GM23338 (cell line): ENCODE measurements around the gene ABCB8.

ENCODE experiments used
- CREB1 ChIP-seq: fragments of 250-450 bp; sonication (Bioruptor Pico); IDR thresholded peaks from 2 replicates; pipeline ENCODE4 v1.5.0; 2020; ENCODE audit warnings: low read depth, mild to moderate bottlenecking, moderate library complexity
- EZH2 ChIP-seq: fragments of 200-600 bp; sonication (generic); IDR thresholded peaks from one replicate; pipeline ENCODE4 v1.8.0; 2017; ENCODE audit warnings: antibody characterized with exemption, mild to moderate bottlenecking, low read depth; ENCODE audit not compliant: unreplicated experiment
- EZH2phosphoT487 ChIP-seq: fragments of 200-600 bp; sonication (generic); IDR thresholded peaks from one replicate; pipeline ENCODE4 v1.8.1; 2018; ENCODE audit warnings: antibody characterized with exemption; ENCODE audit not compliant: unreplicated experiment
- JUNB ChIP-seq: IDR thresholded peaks from one replicate; pipeline ENCODE4 v1.6.1; 2016; ENCODE audit warnings: antibody characterized with exemption; ENCODE audit not compliant: unreplicated experiment
- POLR2AphosphoS5 ChIP-seq: IDR thresholded peaks from 2 replicates; pipeline ENCODE4 v1.6.1; 2016; ENCODE audit warnings: antibody characterized with exemption, low read depth
- STAT1 ChIP-seq: IDR thresholded peaks from one replicate; pipeline ENCODE4 v1.6.1; 2016; ENCODE audit warnings: antibody characterized with exemption; ENCODE audit not compliant: unreplicated experiment
- TF ChIP-seq, protein P1 (sequence below), 2 experiments: fragments of 200-600 bp in 1 of 2; sonication (generic) in 1 of 2; conservative IDR thresholded peaks; 2 replicates each; pipeline versions ENCODE4 v1.5.1 to v1.6.1; 2016 to 2017; ENCODE audit warnings: antibody characterized with exemption in 2 of 2, low read depth in 2 of 2, mild to moderate bottlenecking in 2 of 2, moderate library complexity in 1 of 2
- TF ChIP-seq, protein P2 (sequence below): fragments of 250-450 bp; sonication (Bioruptor Pico); IDR thresholded peaks from 2 replicates; pipeline ENCODE4 v1.5.0; 2020; ENCODE audit warnings: mild to moderate bottlenecking, moderate library complexity

DNA sequence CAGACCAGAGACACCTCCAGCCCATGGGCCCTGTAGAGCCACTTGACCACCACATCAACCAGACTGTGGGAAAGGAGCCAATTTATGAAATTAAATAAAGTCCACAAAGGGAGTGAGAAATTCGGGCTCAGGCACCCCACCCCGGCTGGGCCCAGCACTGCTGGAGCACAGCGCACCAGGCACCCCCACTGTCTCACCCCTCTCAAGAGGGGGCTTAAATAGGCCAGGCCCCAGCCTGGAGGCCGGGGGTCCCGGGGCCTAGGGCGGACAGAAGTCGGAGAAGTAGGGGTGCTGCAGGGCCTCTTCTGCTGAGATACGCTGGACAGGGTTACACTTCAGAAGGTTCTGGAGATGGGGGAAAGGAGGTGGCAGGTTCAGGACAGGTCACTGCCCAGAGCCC, 25.5 kb downstream of the ABCB8 start:
- no peak for TF ChIP-seq POLR2AphosphoS5
- TF ChIP-seq, protein P1, sequence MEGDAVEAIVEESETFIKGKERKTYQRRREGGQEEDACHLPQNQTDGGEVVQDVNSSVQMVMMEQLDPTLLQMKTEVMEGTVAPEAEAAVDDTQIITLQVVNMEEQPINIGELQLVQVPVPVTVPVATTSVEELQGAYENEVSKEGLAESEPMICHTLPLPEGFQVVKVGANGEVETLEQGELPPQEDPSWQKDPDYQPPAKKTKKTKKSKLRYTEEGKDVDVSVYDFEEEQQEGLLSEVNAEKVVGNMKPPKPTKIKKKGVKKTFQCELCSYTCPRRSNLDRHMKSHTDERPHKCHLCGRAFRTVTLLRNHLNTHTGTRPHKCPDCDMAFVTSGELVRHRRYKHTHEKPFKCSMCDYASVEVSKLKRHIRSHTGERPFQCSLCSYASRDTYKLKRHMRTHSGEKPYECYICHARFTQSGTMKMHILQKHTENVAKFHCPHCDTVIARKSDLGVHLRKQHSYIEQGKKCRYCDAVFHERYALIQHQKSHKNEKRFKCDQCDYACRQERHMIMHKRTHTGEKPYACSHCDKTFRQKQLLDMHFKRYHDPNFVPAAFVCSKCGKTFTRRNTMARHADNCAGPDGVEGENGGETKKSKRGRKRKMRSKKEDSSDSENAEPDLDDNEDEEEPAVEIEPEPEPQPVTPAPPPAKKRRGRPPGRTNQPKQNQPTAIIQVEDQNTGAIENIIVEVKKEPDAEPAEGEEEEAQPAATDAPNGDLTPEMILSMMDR (conservative IDR thresholded peaks at IDR 0.05; ENCODE audit: low read depth in 2 of 2), result no peak
- TF ChIP-seq JUNB, result no peak
- no peak for TF ChIP-seq EZH2phosphoT487
- TF ChIP-seq CREB1 (CRISPR knock-in tag), result no peak
- TF ChIP-seq STAT1, result no peak
- TF ChIP-seq EZH2, result no peak
- TF ChIP-seq, protein P2, sequence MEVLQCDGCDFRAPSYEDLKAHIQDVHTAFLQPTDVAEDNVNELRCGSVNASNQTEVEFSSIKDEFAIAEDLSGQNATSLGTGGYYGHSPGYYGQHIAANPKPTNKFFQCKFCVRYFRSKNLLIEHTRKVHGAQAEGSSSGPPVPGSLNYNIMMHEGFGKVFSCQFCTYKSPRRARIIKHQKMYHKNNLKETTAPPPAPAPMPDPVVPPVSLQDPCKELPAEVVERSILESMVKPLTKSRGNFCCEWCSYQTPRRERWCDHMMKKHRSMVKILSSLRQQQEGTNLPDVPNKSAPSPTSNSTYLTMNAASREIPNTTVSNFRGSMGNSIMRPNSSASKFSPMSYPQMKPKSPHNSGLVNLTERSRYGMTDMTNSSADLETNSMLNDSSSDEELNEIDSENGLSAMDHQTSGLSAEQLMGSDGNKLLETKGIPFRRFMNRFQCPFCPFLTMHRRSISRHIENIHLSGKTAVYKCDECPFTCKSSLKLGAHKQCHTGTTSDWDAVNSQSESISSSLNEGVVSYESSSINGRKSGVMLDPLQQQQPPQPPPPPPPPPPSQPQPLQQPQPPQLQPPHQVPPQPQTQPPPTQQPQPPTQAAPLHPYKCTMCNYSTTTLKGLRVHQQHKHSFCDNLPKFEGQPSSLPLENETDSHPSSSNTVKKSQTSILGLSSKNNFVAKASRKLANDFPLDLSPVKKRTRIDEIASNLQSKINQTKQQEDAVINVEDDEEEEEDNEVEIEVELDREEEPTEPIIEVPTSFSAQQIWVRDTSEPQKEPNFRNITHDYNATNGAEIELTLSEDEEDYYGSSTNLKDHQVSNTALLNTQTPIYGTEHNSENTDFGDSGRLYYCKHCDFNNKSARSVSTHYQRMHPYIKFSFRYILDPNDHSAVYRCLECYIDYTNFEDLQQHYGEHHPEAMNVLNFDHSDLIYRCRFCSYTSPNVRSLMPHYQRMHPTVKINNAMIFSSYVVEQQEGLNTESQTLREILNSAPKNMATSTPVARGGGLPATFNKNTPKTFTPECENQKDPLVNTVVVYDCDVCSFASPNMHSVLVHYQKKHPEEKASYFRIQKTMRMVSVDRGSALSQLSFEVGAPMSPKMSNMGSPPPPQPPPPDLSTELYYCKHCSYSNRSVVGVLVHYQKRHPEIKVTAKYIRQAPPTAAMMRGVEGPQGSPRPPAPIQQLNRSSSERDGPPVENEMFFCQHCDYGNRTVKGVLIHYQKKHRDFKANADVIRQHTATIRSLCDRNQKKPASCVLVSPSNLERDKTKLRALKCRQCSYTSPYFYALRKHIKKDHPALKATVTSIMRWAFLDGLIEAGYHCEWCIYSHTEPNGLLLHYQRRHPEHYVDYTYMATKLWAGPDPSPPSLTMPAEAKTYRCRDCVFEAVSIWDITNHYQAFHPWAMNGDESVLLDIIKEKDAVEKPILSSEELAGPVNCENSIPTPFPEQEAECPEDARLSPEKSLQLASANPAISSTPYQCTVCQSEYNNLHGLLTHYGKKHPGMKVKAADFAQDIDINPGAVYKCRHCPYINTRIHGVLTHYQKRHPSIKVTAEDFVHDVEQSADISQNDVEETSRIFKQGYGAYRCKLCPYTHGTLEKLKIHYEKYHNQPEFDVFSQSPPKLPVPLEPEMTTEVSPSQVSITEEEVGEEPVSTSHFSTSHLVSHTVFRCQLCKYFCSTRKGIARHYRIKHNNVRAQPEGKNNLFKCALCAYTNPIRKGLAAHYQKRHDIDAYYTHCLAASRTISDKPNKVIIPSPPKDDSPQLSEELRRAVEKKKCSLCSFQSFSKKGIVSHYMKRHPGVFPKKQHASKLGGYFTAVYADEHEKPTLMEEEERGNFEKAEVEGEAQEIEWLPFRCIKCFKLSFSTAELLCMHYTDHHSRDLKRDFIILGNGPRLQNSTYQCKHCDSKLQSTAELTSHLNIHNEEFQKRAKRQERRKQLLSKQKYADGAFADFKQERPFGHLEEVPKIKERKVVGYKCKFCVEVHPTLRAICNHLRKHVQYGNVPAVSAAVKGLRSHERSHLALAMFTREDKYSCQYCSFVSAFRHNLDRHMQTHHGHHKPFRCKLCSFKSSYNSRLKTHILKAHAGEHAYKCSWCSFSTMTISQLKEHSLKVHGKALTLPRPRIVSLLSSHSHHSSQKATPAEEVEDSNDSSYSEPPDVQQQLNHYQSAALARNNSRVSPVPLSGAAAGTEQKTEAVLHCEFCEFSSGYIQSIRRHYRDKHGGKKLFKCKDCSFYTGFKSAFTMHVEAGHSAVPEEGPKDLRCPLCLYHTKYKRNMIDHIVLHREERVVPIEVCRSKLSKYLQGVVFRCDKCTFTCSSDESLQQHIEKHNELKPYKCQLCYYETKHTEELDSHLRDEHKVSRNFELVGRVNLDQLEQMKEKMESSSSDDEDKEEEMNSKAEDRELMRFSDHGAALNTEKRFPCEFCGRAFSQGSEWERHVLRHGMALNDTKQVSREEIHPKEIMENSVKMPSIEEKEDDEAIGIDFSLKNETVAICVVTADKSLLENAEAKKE, result no peak
